Endothelial cell of umbilical vein (primary cell): Measurements from ENCODE around the gene NFIA. TPM values are rescaled to one million over a fixed set of nuclear protein-coding genes. Genes with fewer than 3 reads are reported as not detected.

Experiments used
- BruUV-seq: library from RNA; stranded (reverse); fragments of 400-500 nt; replicated peaks from 2 replicates; lab custom pipeline; 2021; lab: Mats Ljungman, UMichigan
- CTCF ChIA-PET: fragments of 300-600, 350-600 bp; sonication (Branson Sonifier 250); formaldehyde crosslinking; loops from one replicate; lab custom pipeline; 2021; ENCODE audit warnings: antibody characterized with exemption, inconsistent platforms; lab: Charles Lee
- POLR2A ChIA-PET: fragments of 300-600, 350-600 bp; sonication (Branson Sonifier 250); formaldehyde crosslinking; loops from one replicate; lab custom pipeline; 2021; ENCODE audit warnings: antibody characterized with exemption, inconsistent platforms; lab: Charles Lee
- DNase-seq: peaks from one replicate; pipeline ENCODE4 v3.0.0-alpha.2; 2011; ENCODE audit warnings: low read depth, low spot score
- FAIRE-seq: peaks from 2 replicates; lab custom pipeline; 2011; peaks lifted over from hg19 to GRCh38; lab: Jason Lieb, UNC
- H2AFZ ChIP-seq: 2 replicates; pipeline ENCODE4 v1.6.0; 2012; ENCODE audit warnings: low read depth, low read length, control low read depth, inconsistent platforms
- H3K27ac ChIP-seq: 2 replicates; pipeline ENCODE4 v1.5.1; 2011; ENCODE audit warnings: low read depth, mild to moderate bottlenecking, control low read depth, low read length, moderate library complexity; ENCODE audit not compliant: insufficient read depth
- H3K27me3 ChIP-seq, 2 experiments: 2 replicates each; pipeline versions ENCODE4 v1.6.0 to v1.6.1; 2011; ENCODE audit warnings: low read length in 2 of 2, mixed read lengths in 1 of 2; ENCODE audit not compliant: control insufficient read depth in 2 of 2, insufficient read depth in 2 of 2
- H3K36me3 ChIP-seq, 2 experiments: 2 replicates in 1 of 2; 3 replicates in 1 of 2; pipeline ENCODE4 v1.5.1; 2011; ENCODE audit warnings: low read length in 2 of 2, mild to moderate bottlenecking in 1 of 2, moderate library complexity in 1 of 2; ENCODE audit not compliant: control insufficient read depth in 2 of 2, insufficient read depth in 2 of 2; ENCODE audit errors: extremely low read depth in 1 of 2
- H3K4me1 ChIP-seq: 3 replicates; pipeline ENCODE4 v1.5.1; 2011; ENCODE audit warnings: mild to moderate bottlenecking, low read length; ENCODE audit not compliant: control insufficient read depth, insufficient read depth; ENCODE audit errors: extremely low read depth
- H3K4me2 ChIP-seq: 2 replicates; pipeline ENCODE4 v1.6.1; 2011; ENCODE audit warnings: low read length, control low read depth, mixed read lengths; ENCODE audit not compliant: insufficient read depth
- H3K4me3 ChIP-seq, 3 experiments: fragments of 200-600 bp in 1 of 3; sonication (generic), shearing (Covaris generic) in 1 of 3; replicated peaks in 1 of 3; 2 replicates each; pipeline ENCODE4 v1.5.1; 2011 to 2016; ENCODE audit warnings: control low read depth in 3 of 3, low read length in 3 of 3, mild to moderate bottlenecking in 2 of 3, inconsistent platforms in 1 of 3, low read depth in 1 of 3, moderate library complexity in 1 of 3; ENCODE audit not compliant: insufficient read depth in 1 of 3
- H3K79me2 ChIP-seq: 2 replicates; pipeline ENCODE4 v1.6.0; 2012; ENCODE audit warnings: low read length, inconsistent platforms; ENCODE audit not compliant: control insufficient read depth, insufficient read depth
- H3K9ac ChIP-seq: replicated peaks from 2 replicates; pipeline ENCODE3; 2011; ENCODE audit warnings: low read length, control low read depth; ENCODE audit not compliant: insufficient read depth; ENCODE audit errors: extremely low read depth
- H3K9me1 ChIP-seq: replicated peaks from 3 replicates; pipeline ENCODE4 v1.6.0; 2011; ENCODE audit warnings: mild to moderate bottlenecking, low read length; ENCODE audit not compliant: control insufficient read depth, insufficient read depth; ENCODE audit errors: extremely low read depth
- H3K9me3 ChIP-seq: replicated peaks from 2 replicates; pipeline ENCODE4 v1.5.1; 2012; ENCODE audit warnings: low read length, inconsistent platforms; ENCODE audit not compliant: control insufficient read depth, insufficient read depth
- H4K20me1 ChIP-seq: replicated peaks from 2 replicates; pipeline ENCODE3; 2011; ENCODE audit warnings: mild to moderate bottlenecking, low read length; ENCODE audit not compliant: control insufficient read depth, insufficient read depth; ENCODE audit errors: extremely low read depth
- EZH2 ChIP-seq: IDR thresholded peaks from 2 replicates; pipeline ENCODE4 v1.6.1; 2012; ENCODE audit warnings: borderline replicate concordance, low read depth, mild to moderate bottlenecking, moderate library complexity, low read length, inconsistent platforms; ENCODE audit not compliant: severe bottlenecking
- FOS ChIP-seq: IDR thresholded peaks from 2 replicates; pipeline ENCODE4 v1.6.1; 2011; ENCODE audit warnings: mild to moderate bottlenecking, low read length, moderate library complexity, borderline replicate concordance; ENCODE audit not compliant: insufficient read depth
- dilution Hi-C: fragments of 300-500 bp; cut with MboI; formaldehyde crosslinking; loops from one replicate; pipeline ENCODE4 v1.15.0; 2019; ENCODE audit warnings: low sequenced_read_pairs; ENCODE audit not compliant: extremely low pct_ligation_motif_present
- intact Hi-C: fragments of 100-400 bp; cut with micrococcal nuclease; formaldehyde crosslinking; loops from one replicate; pipeline ENCODE4 v1.10.0; 2022
- polyA plus RNA-seq, 4 experiments: library from polyadenylated mRNA; depleted of rRNA in 3 of 4; stranded (reverse) in 3 of 4; unstranded in 1 of 4; fragments of >200 nt; gene quantifications; 2 replicates each; pipeline versions ENCODE4 v1.2.1 to v1.2.3, GENCODE V29; 2011 to 2012; ENCODE audit warnings: missing spikeins in 1 of 4
- total RNA-seq: library from RNA; stranded (reverse); gene quantifications from 2 replicates; pipeline ENCODE4 v1.2.3, GENCODE V29; 2021
- TF ChIP-seq, protein P1 (sequence below), 2 donors: IDR thresholded peaks; 1 replicate in 1 of 2; 2 replicates in 1 of 2; pipeline ENCODE4 v1.5.1; 2011; ENCODE audit warnings: low read length in 2 of 2, mild to moderate bottlenecking in 2 of 2, moderate library complexity in 2 of 2, control low read depth in 1 of 2, inconsistent platforms in 1 of 2, low read depth in 1 of 2; ENCODE audit not compliant: insufficient read depth in 1 of 2; ENCODE audit errors: extremely low read depth in 1 of 2
- TF ChIP-seq, protein P2 (sequence below): IDR thresholded peaks from 2 replicates; pipeline ENCODE4 v1.6.1; 2011; ENCODE audit not compliant: insufficient read depth, insufficient read length

The NFIA gene
- total and polyA plus RNA-seq, 2 donors (not counting 3 experiments of a cell fraction or from before 2014, with no cell fraction given): 25.5 to 47.0 TPM

DNA sequence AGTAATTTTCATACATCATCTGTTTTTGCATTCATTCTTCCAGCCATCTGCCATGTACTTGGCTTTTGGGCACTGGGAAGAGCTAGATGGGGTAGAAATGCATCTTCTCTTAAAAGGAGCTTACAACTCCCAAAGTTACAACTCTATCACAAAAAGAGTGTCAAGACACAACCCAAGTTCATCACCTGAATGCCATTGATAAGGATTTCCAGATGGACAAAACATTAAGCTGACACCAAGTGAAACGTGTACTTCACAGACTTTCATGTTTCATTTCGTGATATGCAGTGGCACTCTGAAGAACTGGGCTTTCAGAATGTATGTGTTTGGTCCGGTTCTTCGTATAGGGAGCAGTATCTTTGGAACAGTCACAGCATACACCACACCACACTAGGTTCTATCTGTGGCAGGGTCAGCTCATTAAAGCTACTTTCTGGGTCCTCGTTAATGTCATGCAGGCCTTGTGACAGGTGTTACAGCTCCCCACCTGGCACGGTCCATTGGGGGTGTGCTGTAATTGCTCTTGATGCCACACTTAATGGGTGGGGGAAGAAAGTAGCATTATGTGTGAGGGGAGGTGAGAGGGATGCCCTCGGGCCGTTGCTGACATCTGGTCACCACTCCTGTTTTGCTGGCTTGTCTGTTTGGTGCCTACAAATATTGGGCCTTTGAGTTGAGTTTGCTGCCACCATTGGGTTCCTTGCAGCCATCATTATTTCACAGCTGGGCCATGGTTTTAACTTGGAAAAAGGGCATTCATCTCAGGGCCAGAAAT, 164.9 kb downstream of the NFIA start:
- H3K9me3 ChIP-seq: no peaks in the 10 kb centered on the region
- H3K79me2 ChIP-seq: no peaks in the 10 kb centered on the region
- H3K4me3 ChIP-seq: no peak overlapping the region
- BruUV-seq: no TSS peak
- DNase-seq: no peak
- no peaks in the 10 kb centered on the region for H3K27me3 ChIP-seq
- POLR2A ChIA-PET: no interaction called here
- no peak overlapping the region for H3K4me2 ChIP-seq
- CTCF ChIA-PET: interaction anchor here (1.3 to 2.2 kb wide), 3 partner anchors 9 to 17 kb away, joined by 4 to 7 read pairs (median 5); no protein-coding TSS in a partner anchor
- TF ChIP-seq EZH2 (no peak), FOS (no peak)
- TF ChIP-seq, protein P1, sequence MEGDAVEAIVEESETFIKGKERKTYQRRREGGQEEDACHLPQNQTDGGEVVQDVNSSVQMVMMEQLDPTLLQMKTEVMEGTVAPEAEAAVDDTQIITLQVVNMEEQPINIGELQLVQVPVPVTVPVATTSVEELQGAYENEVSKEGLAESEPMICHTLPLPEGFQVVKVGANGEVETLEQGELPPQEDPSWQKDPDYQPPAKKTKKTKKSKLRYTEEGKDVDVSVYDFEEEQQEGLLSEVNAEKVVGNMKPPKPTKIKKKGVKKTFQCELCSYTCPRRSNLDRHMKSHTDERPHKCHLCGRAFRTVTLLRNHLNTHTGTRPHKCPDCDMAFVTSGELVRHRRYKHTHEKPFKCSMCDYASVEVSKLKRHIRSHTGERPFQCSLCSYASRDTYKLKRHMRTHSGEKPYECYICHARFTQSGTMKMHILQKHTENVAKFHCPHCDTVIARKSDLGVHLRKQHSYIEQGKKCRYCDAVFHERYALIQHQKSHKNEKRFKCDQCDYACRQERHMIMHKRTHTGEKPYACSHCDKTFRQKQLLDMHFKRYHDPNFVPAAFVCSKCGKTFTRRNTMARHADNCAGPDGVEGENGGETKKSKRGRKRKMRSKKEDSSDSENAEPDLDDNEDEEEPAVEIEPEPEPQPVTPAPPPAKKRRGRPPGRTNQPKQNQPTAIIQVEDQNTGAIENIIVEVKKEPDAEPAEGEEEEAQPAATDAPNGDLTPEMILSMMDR (IDR thresholded peaks at IDR 0.05; ENCODE audit: extremely low read depth in 1 of 2, insufficient read depth in 1 of 2, low read depth in 1 of 2, low read length in 2 of 2): no peak
- TF ChIP-seq, protein P2, sequence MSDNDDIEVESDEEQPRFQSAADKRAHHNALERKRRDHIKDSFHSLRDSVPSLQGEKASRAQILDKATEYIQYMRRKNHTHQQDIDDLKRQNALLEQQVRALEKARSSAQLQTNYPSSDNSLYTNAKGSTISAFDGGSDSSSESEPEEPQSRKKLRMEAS: no peak
- intact Hi-C loops: no loop called here
- peaks cover 6% of the 10 kb centered on the region for H3K4me1 ChIP-seq
- no peak overlapping the region for H3K9ac ChIP-seq
- no peak for FAIRE-seq
- dilution Hi-C loops: no loop called here
- no peaks in the 10 kb centered on the region for H3K36me3 ChIP-seq
- H2AFZ ChIP-seq: no peak overlapping the region
- H3K9me1 ChIP-seq: no peaks in the 10 kb centered on the region
- no peak overlapping the region for H3K27ac ChIP-seq
- no peaks in the 10 kb centered on the region for H4K20me1 ChIP-seq
